GM06990 (cell line): ENCODE results near the gene KLK12.

Source experiments
- DNase-seq: peaks from one replicate; pipeline ENCODE4 v3.0.0-alpha.2; 2011; ENCODE audit not compliant: insufficient read length; ENCODE audit errors: extremely low read depth
- H3K27me3 ChIP-seq: replicated peaks from 2 replicates; pipeline ENCODE4 v1.6.0; 2011; ENCODE audit warnings: low read length; ENCODE audit not compliant: control insufficient read depth, insufficient read depth
- H3K36me3 ChIP-seq: 2 replicates; pipeline ENCODE4 v1.5.1; 2011; ENCODE audit warnings: low read length; ENCODE audit not compliant: control insufficient read depth, insufficient read depth
- H3K4me3 ChIP-seq: replicated peaks from 2 replicates; pipeline ENCODE4 v1.5.1; 2011; ENCODE audit warnings: low read depth, mild to moderate bottlenecking, control low read depth, low read length
- TF ChIP-seq, protein P1 (sequence below): IDR thresholded peaks from 2 replicates; pipeline ENCODE4 v1.5.1; 2011; ENCODE audit warnings: low read length, control low read depth, mild to moderate bottlenecking, inconsistent platforms; ENCODE audit not compliant: insufficient read depth, poor library complexity, severe bottlenecking

The KLK12 gene

DNA sequence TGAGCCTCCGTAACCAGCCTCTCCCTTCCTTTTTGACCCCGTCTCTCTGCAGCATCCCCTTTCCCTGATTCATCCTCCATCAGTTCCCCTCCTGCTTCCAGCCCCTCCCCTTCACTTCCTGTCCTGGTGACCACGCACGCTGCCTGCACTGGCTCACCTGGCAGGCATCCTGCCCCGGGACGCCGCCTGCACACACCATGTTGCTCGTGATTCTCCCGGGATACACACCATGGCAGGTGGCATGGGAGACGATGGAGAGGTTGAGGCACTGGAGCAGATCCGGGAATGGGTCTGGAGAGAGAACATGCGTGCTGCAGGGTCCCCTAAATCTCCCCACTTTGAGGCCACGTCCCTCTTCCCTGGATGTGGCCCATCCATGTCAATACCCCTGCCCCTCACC is 4.2 kb downstream of the KLK12 start:
- Histone ChIP-seq H3K27me3 (peaks cover 3% of the 10 kb centered on the region), H3K4me3 (no peak overlapping the region), H3K36me3 (no peaks in the 10 kb centered on the region)
- TF ChIP-seq, protein P1, sequence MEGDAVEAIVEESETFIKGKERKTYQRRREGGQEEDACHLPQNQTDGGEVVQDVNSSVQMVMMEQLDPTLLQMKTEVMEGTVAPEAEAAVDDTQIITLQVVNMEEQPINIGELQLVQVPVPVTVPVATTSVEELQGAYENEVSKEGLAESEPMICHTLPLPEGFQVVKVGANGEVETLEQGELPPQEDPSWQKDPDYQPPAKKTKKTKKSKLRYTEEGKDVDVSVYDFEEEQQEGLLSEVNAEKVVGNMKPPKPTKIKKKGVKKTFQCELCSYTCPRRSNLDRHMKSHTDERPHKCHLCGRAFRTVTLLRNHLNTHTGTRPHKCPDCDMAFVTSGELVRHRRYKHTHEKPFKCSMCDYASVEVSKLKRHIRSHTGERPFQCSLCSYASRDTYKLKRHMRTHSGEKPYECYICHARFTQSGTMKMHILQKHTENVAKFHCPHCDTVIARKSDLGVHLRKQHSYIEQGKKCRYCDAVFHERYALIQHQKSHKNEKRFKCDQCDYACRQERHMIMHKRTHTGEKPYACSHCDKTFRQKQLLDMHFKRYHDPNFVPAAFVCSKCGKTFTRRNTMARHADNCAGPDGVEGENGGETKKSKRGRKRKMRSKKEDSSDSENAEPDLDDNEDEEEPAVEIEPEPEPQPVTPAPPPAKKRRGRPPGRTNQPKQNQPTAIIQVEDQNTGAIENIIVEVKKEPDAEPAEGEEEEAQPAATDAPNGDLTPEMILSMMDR, result no peak
- DNase-seq, result no peak

DNA sequence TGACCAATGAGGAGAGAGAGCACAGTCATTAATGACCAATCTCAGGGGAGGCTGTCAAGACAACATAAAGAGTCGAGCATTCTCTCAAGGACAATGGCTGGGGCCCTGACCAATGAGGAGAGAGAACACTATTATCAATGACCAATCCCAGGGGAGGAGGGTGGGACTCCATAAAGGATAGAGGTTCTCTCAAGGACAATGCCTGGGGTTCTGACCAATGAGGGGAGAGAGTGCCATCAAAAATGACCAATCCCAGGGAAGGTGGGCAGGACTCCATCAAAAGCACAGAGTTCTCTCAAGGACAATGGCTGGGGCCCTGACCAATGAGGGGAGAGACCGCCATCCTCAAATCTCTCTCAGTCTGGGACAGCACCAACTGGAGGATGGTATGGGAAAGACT is 5.1 kb downstream of the KLK12 start:
- DNase-seq, result no peak
- TF ChIP-seq, protein P1, result no peak
- Histone ChIP-seq H3K27me3 (peaks cover 3% of the 10 kb centered on the region), H3K4me3 (no peak overlapping the region), H3K36me3 (no peaks in the 10 kb centered on the region)

- TF ChIP-seq, protein P1, result no peak
- Histone ChIP-seq H3K4me3 (no peak overlapping the region), H3K27me3 (peaks cover 2% of the 10 kb centered on the region), H3K36me3 (no peaks in the 10 kb centered on the region)
- DNase-seq, result no peak
These were observed 6.9 kb downstream of the KLK12 start for GRCh38 chr19:51027873-51028272.

GRCh38 chr19:51027126-51027806 is 7.5 kb downstream of the KLK12 start:
- DNase-seq, result no peak
- no peaks in the 10 kb centered on the region for H3K36me3 ChIP-seq
- H3K4me3 ChIP-seq, result no peak overlapping the region
- peaks cover 2% of the 10 kb centered on the region for H3K27me3 ChIP-seq
- TF ChIP-seq, protein P1, result no peak

- Histone ChIP-seq H3K36me3 (no peaks in the 10 kb centered on the region), H3K27me3 (peaks cover 2% of the 10 kb centered on the region), H3K4me3 (no peak within 1 kb of the TSS)
- TF ChIP-seq, protein P1, result no peak
- DNase-seq, result no peak
These were observed 8.3 kb downstream of the KLK12 start, which contains the start of gene KLK11 for GRCh38 chr19:51026554-51026831. Gene KLK11 (minus strand): TSS chr19:51026616. CDS start chr19:51025631, 985 bp downstream.

GRCh38 chr19:51025809-51026553 is 8.8 kb downstream of the KLK12 start:
- Histone ChIP-seq H3K36me3 (no peaks in the 10 kb centered on the region), H3K27me3 (peaks cover 2% of the 10 kb centered on the region), H3K4me3 (no peak overlapping the region)
- no peak for DNase-seq
- TF ChIP-seq, protein P1, result no peak
